Epithelial cell of proximal tubule (primary cell): ENCODE data around the gene MRPL22. TPM values are rescaled to one million over a fixed set of nuclear protein-coding genes. Genes with fewer than 3 reads are reported as not detected.

Experiments
- DNase-seq: peaks from one replicate; pipeline ENCODE4 v3.0.0-alpha.2; 2011; ENCODE audit warnings: low read depth
- H3K4me3 ChIP-seq: 2 replicates; pipeline ENCODE4 v1.5.1; 2011; ENCODE audit warnings: low read depth, mild to moderate bottlenecking, low read length
- total RNA-seq: library from RNA; depleted of rRNA; stranded (reverse); fragments of >200 nt; gene quantifications from 2 replicates; pipeline ENCODE4 v1.2.3, GENCODE V29; 2015
- TF ChIP-seq, protein P1 (sequence below): conservative IDR thresholded peaks from 2 replicates; pipeline ENCODE4 v1.5.1; 2012; ENCODE audit warnings: low read depth, mild to moderate bottlenecking, low read length

MRPL22 gene
- total RNA-seq, result 20.3 and 52.2 TPM in 2 replicates

GRCh38 chr5:154940772-154941620 is at the start of gene MRPL22:
MRPL22 (plus strand) TSS chr5:154941073; CDS start chr5:154941111, 38 bp downstream.
- TF ChIP-seq, protein P1, sequence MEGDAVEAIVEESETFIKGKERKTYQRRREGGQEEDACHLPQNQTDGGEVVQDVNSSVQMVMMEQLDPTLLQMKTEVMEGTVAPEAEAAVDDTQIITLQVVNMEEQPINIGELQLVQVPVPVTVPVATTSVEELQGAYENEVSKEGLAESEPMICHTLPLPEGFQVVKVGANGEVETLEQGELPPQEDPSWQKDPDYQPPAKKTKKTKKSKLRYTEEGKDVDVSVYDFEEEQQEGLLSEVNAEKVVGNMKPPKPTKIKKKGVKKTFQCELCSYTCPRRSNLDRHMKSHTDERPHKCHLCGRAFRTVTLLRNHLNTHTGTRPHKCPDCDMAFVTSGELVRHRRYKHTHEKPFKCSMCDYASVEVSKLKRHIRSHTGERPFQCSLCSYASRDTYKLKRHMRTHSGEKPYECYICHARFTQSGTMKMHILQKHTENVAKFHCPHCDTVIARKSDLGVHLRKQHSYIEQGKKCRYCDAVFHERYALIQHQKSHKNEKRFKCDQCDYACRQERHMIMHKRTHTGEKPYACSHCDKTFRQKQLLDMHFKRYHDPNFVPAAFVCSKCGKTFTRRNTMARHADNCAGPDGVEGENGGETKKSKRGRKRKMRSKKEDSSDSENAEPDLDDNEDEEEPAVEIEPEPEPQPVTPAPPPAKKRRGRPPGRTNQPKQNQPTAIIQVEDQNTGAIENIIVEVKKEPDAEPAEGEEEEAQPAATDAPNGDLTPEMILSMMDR, result no peak
- DNase-seq, result peak; percentile 80
- H3K4me3 ChIP-seq, result peak within 1 kb of the TSS; percentile 64

- no peak for DNase-seq
These were observed 48.5 kb upstream of the MRPL22 start for GRCh38 chr5:154892369-154892771.

DNA sequence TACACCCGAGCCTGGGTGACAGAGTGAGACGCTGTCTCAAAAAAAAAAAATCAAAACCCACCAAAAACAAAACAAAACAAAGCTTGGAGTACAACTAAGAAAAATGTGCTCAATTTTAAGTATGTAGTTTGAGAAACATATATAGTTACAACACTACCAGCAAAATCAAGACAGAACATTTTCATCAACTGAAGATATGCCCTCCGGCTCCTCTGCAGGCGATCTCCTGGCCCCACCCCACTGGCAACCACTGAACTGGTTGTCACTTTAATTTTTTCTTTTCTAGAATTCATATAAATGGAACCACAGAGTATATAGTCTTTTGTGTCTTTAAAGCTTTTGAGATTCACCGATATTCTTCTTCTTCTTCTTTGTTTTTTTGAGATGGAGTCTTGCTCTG is 47.5 kb upstream of the MRPL22 start:
- no peak for DNase-seq
- TF ChIP-seq, protein P1, result no peak
- no peak overlapping the region for H3K4me3 ChIP-seq

More at GRCh38 chr5:154892369-154892771, 48.5 kb upstream of the MRPL22 start:
- TF ChIP-seq, protein P1, result no peak
- H3K4me3 ChIP-seq, result no peak overlapping the region

DNA sequence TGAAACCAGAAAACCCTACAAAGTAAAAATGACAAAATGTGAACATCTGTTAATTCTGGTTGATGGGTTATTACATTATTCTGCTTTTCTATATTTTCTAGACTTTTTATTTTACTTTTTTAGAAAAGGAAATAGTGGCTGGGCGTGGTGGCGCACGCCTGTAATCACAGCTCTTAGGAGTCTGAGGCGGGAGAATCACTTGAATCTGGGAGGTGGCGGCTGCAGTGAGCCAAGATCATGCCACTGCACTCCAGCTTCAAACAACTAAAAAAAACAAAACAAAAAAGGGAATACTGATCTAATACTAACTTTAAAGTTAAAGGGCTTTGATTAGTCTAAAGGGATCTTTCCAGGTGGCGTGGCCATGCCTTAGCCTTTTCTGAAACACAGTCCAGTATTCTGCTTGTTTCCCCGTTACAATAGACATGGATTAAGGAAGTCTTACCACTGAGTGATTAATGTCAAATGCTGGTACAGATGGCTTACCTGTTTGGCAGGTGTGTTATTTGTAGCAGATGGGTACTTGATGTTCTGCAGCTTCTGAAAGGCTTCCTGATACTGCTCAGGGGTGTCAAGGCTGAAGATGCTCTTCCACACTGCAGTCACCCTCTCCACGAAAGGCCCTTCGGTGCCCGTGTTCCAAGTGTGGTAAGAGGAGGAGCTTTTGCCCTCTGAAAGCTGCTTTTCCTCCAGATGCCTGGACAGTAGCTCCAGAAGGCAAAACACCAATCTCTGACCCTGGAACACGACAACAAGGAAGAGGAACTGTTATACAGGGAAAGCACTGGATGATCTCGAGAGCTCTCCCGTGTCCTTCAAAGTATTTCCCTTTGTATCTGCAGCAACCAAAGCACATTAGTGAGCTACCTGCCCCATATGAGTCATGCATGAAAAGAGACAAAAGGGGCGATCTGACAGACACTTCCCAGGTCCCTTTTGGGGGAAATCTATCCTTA is 45.0 kb upstream of the MRPL22 start:
- TF ChIP-seq, protein P1, result no peak
- no peak overlapping the region for H3K4me3 ChIP-seq
- DNase-seq, result no peak

DNA sequence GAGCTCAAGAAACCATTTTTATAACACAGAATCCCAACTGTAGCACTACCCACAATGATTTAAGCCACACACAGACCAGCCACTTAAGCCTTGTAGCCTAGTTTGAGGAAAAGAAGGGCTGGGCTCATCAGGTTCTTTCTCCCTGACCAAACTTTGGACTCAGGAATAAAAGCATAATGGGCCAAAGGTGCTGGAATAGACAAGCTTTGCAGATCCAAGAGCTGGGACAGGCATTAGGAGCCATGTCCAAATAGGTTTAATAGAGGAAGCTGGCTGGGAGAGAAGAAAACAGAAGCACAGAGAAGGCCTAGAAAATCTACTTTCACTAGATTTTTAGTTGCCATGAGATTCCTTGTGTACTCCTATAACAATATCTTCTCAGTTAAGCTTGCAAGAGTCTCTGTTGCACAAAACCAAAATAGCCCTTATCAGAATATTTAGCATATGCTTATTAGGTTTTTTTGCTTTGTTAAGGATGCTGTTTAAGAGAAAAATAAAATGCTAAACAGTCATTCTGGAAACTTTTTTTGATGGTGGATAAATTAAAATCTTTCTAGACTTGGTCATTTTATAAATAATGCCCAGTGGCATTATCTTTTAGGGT is 44.2 kb upstream of the MRPL22 start:
- H3K4me3 ChIP-seq, result no peak overlapping the region
- DNase-seq, result no peak
- TF ChIP-seq, protein P1, result no peak

GRCh38 chr5:154898210-154898609 is 42.7 kb upstream of the MRPL22 start:
- no peak for DNase-seq
- TF ChIP-seq, protein P1, result no peak
- no peak overlapping the region for H3K4me3 ChIP-seq
